ENCODE results near the gene RARB.

Gene RARB

GRCh38 chr3:25619382-25619781 lies 191.3 kb downstream of the RARB start:
- no peak for DNase-seq

DNA sequence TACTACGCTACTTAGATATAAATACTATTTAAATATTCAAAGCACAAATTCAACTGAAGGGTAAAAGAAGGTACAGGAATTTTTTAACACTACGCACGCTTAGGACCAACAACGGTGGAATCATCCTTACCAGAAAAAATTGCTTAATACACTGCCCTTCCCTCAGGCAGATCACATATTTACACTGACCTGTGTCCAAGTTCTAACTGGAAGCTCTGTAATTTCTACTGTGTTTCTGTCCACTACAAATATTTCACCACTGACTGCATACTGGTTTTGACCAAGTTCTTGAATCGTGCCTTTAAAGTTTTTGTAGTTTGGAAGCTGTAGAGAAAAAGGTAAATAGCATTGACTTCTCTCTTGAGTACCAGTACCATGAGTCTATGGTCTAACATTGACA lies 192.4 kb downstream of the RARB start:
- DNase-seq = no peak

- DNase-seq = no peak
These were observed 193.0 kb downstream of the RARB start for GRCh38 chr3:25621087-25621486.

DNA sequence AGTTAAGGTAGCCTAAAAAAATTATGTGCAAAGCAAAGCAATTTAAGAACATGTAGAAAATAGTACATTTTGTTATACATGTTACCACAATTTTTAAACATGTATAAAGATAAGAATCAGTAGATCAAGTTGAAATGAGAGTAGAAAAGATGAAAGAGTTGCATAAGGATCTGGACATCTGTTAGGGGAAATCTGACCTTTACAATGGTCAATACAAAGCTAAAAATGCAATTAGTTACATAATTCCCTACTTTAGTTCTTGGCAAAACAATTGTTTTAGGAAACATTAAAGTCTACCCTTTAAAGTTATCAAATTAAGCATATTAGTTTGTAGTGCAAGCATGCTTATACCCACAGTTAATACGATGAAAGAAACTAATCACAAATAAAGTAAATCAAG lies 203.9 kb downstream of the RARB start:
- DNase-seq = no peak

DNA sequence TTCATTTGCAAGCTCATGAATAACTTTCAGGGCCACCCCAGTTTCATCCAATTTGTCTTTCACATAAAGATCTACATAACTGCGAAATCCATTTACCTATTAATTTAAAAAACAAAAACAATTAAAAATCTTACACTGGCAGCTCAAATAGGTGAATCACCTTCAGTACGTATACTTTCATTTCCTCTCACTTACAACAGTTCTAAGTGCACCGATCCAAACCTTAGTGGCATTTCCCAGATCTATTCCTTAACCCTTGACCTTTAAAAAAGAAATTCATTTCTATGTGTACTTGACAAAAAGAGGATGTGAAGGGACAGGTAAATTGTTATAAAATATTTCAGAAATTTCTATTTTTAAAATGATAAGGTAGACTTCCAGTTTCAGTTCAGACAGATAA lies 205.9 kb downstream of the RARB start:
- no peak for DNase-seq

DNA sequence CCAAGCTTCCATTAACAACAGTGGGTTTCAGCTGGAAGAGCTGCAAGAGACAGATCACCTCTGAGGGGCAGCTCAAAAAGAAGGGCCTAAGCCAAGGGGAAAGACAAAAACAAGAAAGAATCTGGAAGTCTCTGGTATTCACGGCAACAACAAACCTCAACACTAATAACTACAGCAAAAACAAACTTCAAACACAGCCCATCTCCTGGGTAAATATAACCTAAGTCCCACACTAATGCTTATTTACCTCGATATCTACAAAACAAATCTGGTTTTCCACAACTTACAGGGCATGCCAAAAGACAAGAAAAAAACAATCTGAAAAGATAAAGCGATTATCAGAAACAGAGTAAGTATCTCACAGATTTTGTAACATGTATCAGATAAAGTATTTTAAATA lies 207.0 kb downstream of the RARB start:
- DNase-seq = no peak
